RWPE1 (cell line): Measurements from ENCODE around the gene NLGN1.

Experiments used
- CTCF ChIA-PET: fragments of 350-600 bp; sonication (Branson Sonifier 250); formaldehyde crosslinking; extraction: SDS; loops from one replicate; lab custom pipeline; 2021; lab: Yijun Ruan, JAX
- POLR2A ChIA-PET: fragments of 400-600 bp; formaldehyde crosslinking; extraction: SDS; loops from one replicate; lab custom pipeline; 2020; ENCODE audit warnings: antibody characterized with exemption; ENCODE audit not compliant: low non-redundant PET; lab: Yijun Ruan, JAX
- DNase-seq: peaks from one replicate; pipeline ENCODE4 v3.0.0; 2012; ENCODE audit warnings: low spot score
- H3K27ac ChIP-seq: fragments of 450-650 bp; 2 replicates; pipeline ENCODE4 v1.5.1; 2017
- TF ChIP-seq, protein P1 (sequence below): fragments of 450-650 bp; conservative IDR thresholded peaks from 2 replicates; pipeline ENCODE4 v1.5.1; 2017; ENCODE audit warnings: low read depth, mild to moderate bottlenecking

The NLGN1 gene

DNA sequence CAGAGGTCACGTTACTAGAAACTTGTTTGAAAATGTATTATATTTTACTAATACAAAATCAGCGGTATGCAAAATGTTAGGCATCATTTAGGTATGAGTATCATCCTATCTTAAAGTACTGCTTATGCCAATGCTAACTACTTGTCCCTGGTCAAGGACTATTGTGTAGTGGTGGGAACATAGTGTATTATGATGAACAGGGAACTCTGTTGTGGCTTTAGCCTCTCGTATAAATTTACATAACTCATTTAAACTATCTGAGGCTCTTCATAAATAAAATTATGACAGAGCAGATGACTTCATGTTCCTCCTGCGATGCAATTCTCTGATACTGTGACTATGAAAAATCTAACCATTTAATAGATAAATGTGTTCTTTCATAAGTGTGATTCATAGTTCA is 451.9 kb downstream of the NLGN1 start:
- no peak for DNase-seq
- CTCF ChIA-PET: no interaction called here
- H3K27ac ChIP-seq: no peak overlapping the region
- POLR2A ChIA-PET: no interaction called here
- TF ChIP-seq, protein P1, sequence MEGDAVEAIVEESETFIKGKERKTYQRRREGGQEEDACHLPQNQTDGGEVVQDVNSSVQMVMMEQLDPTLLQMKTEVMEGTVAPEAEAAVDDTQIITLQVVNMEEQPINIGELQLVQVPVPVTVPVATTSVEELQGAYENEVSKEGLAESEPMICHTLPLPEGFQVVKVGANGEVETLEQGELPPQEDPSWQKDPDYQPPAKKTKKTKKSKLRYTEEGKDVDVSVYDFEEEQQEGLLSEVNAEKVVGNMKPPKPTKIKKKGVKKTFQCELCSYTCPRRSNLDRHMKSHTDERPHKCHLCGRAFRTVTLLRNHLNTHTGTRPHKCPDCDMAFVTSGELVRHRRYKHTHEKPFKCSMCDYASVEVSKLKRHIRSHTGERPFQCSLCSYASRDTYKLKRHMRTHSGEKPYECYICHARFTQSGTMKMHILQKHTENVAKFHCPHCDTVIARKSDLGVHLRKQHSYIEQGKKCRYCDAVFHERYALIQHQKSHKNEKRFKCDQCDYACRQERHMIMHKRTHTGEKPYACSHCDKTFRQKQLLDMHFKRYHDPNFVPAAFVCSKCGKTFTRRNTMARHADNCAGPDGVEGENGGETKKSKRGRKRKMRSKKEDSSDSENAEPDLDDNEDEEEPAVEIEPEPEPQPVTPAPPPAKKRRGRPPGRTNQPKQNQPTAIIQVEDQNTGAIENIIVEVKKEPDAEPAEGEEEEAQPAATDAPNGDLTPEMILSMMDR: no peak

DNA sequence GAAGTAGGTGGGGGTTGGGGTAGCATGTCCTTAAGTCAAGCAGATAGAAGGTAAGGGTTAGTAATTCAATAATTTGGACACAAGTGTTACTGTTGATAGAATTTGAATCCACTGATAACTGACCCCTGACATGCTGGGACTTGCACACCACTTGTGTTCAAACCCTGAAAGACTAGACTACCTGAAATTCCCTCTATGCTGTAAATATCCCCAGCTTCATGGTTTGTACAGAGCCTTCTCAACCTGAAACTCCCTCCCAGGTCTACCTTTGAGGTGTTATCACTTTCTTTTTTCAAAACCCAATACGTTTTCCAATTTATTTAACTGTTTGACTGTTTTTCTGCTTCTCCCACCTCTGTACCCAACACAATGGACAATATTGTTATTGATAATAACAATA is 459.6 kb downstream of the NLGN1 start:
- no peak for DNase-seq
- H3K27ac ChIP-seq: no peak overlapping the region
- ChIA-PET CTCF (interaction anchor here (0.7 kb wide), 1 partner anchor 56 kb away, joined by 4 read pairs; no protein-coding TSS in a partner anchor), POLR2A (no interaction called here)
- TF ChIP-seq, protein P1: no peak

DNA sequence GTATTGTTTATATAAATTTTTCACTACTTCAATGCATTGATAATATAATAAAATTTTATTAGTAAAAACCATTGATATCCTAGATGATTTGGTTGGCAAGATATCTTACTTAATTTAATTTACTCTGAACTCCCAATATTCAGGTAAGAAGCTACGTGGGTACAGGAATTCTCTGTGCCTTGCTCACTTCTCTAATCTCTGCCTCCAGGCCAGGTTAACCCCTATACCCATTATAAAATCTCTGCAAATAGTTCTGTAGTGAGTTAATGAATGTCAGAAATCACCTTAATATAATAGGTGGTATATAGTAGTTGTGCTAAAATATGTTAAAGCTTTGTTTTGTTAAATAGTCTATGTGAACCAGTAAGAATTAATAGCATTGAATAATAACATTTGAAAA is 465.2 kb downstream of the NLGN1 start:
- ChIA-PET CTCF (no interaction called here), POLR2A (no interaction called here)
- DNase-seq: no peak
- TF ChIP-seq, protein P1: no peak
- no peak overlapping the region for H3K27ac ChIP-seq

DNA sequence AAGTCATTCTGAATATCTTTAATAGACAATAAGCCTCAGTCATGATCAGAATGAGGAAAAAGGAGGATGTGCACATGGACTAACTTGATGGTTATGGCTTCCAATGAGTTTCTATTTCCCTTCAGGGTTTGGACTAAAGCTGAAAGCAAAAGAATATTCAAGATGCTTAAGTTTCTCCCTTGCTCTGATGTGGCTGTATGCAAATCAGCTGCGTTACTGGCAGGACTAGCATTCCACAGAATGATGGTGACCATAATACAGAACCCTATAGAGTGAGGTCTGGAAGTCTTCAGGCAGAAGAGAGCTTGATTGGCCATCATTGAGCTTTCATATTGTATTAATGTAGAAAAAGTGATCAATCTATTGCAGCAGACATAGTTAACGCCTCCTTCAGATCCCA is 466.0 kb downstream of the NLGN1 start:
- POLR2A ChIA-PET: no interaction called here

DNA sequence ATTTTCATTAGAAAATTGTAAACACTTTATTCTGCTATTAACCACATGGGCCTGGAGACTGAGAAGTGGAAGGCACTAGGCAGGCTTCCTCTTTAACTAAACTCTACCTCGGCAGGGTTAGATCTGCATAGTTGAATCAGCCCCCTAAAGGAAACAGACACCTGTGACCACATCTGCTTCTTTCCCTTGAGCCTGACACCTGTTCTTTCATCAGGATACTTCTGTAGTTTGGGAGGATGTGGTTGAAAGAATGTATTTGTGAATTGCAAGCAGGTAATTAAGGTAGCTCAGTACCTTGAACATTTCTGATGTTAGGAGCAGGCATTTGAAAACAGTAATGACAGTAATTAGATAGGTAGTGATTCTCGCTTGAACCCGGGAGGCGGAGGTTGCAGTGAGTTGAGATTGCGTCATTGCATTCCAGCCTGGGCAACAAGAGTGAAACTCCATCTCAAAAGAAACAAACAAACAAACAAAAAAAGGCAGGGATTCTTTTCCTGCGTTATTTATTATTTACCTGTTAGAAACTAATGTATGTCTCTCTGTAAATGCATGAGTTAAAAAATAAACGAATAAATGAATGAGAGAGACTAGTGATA is 468.5 kb downstream of the NLGN1 start:
- DNase-seq: no peak
- POLR2A ChIA-PET: no interaction called here
- TF ChIP-seq, protein P1: no peak
- CTCF ChIA-PET: no interaction called here
- H3K27ac ChIP-seq: no peak overlapping the region

More for the DNA sequence above, 466.0 kb downstream of the NLGN1 start:
- TF ChIP-seq, protein P1: no peak
- no peak for DNase-seq
- CTCF ChIA-PET: interaction anchor here (0.8 kb wide), 1 partner anchor 13 kb away, joined by 3 read pairs; no protein-coding TSS in a partner anchor
- no peak overlapping the region for H3K27ac ChIP-seq

DNA sequence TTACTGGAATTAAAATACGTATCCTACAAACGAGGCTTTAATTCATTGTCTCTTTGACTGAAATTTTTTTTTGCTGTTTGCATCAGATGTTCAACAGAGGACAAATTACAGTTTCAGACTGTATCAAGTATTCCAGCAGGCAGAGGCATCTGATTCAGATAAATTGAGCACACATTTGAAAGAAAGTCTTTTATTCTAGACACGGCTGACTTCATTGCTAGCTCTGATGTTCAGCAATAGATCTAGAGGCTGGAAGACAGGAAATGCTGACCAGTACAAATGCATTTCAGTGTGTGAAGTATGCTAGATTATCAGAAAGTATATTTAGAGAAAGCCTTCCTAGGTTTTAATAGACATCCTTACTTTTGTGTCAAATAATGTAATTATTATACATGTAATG is 472.2 kb downstream of the NLGN1 start:
- no peak for DNase-seq
- no peak overlapping the region for H3K27ac ChIP-seq
- ChIA-PET CTCF (no interaction called here), POLR2A (no interaction called here)
- TF ChIP-seq, protein P1: no peak
